NCI-H1436 treated with DMSO at 0.1 percent for 48 hours (cell line): ENCODE measurements around the gene SLC10A1.

Experiments used
- DNase-seq: peaks from one replicate; lab custom pipeline; 2025; lab: John Stamatoyannopoulos, UW

Gene SLC10A1

DNA sequence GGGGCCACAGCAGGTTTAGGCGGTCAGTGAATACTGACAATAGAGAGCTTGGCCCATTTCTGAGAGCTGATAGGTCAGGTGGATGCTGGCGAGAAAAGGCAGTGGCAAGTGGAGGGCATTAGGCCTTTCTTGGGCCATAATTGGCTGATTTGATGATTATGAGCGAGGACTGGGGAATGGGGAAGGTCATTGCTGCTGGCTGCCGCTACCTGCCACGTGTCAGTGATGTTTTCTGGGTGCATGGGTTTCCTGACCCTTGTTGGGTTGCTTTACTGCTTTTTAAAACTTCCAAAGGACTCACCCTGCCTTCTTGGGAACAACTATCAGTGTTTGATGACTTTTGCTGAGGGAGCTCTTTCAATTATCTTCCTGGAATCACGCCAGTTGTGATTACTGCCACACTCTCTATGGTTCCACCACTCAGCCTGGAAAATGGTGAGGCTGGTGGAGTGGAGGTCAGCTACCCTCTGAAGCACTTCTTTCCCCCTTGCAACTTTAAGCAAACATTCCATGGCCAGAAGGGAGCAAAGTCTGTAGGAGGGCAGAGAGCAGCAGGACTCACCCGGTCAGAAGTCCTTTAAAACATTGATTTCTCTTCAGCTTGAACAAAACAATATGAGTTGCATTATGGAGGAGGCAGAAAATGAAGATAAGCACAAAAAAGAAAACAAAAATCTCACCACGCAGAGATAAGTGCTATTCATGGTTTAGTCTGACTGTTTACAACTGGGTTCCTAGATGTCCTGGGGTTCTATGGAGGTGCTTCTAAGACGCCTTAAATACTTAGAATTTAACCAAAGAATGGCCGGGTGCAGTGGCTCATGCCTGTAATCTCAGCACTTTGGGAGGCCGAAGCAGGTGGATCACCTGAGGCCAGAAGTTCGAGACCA, 12.1 kb upstream of the SLC10A1 start:
- no peak for DNase-seq

DNA sequence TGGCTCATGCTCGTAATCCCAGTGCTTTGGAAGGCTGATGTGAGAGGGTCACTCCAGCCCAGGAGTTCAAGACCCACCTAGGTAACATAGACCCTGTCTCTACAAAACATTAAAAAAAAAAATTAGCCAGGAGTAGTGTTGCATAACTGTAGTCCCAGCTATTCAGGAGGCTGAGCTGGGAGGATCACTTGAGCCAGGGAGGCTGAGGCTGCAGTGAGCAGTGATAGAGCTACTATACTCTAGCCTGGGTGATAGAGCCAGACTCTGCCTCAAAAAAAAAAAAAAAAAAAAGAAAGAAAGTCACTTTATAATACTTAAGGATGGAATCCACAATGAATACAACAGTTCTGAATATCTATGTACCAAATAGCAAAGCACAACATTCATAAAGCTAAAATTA, 10.2 kb upstream of the SLC10A1 start:
- DNase-seq = no peak

DNA sequence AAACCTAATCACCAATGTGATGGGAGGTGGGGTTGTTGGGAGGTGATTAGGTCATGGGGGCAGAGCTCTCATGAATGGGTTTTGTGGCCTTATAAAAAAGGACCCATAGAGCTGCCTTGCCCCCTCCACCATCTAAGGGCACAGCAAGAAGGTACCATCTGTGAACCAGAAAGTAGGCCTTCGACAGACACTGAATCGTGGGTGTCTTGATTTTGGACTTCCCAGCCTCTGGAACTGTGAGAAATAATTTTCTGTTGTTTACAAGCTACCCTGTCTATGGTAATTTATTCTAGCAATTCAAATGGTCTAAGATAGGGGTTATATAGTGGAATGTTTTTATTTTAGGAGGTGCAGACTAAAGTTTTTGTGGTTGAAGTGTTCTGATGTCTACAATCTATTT, 7.9 kb upstream of the SLC10A1 start:
- DNase-seq = no peak

DNA sequence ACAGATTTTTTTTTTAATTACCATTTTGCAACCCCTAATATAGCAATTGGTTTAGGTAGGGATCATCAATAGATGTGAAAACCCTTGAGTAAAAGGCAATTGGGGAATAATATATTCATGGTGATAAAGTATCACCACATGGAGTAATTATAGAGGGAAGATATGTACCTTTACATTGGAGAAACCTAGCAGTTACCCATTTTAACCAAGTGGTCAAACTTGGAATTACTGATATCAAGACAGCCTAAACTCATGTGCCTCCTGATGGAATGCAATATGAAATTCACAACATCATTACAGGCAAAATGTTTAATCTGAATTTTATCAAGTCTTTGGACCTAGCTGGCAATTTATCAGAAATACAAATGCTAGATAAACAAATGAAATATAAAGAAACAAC, 6.7 kb upstream of the SLC10A1 start:
- no peak for DNase-seq

- no peak for DNase-seq
These were observed 1.3 kb upstream of the SLC10A1 start for GRCh38 chr14:69798339-69798735.

DNA sequence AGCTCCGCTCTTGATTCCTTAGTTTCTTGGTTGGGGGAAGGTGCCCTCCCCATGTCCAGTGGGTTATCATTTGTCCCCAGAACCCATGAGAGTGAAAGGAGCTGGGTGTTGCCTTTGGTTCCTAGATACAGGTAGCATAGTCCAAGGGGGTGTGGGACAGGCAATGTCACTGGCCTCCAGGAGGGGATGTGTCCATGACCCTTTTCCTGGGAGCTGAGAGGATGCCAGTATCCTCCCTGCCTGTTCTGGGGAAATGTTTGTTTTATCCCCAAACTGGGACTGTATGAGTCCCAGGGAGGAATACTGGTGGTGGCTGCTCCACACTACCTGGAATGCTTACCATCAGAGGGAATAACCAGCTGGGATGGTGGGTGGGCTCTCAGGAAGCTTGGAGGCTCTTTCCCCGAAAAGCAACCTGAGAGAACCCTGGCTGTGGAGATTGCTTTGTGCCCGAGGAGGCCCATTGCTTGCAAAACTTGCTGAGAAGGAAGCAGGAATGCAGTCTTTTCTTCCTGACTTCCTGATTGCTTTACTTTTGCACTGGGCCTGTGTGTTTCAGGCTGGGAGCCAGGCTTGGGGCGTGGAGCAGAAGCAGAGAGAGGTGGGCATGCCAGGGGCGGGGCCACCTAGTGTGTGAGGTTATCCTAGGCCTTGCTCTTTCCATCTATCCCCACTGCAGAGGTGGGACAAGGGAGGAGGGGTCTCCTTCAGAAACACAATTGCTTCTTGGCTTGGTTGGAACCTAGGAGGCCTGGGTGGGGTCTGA, 715 bp upstream of the SLC10A1 start:
- DNase-seq = no peak

DNA sequence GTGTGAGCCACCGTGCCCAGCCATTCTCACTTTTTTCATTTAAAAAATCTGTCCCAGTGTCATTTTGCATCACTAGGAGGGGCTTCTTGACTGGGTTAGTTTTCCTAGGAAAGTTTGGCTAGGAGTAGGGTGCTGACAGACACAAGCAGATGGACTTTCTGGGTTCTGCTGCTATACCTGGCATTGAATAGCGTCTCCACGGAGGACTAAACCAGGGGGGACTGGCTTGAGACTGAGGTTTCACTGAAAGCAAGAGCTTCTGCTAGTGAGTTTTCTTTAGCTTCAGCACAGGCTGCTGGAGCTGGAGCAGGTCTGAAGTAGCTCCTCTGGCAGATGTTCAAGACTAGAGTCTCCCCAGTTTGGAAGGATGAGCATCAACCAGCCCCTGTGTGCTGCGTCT, 1.4 kb downstream of the SLC10A1 start:
- no peak for DNase-seq

- DNase-seq = no peak
These were observed 2.2 kb downstream of the SLC10A1 start for GRCh38 chr14:69794791-69795190.

- DNase-seq = no peak
These were observed 4.1 kb downstream of the SLC10A1 start for GRCh38 chr14:69792887-69793421.

- DNase-seq = no peak
These were observed 7.9 kb downstream of the SLC10A1 start for GRCh38 chr14:69789118-69789640.

DNA sequence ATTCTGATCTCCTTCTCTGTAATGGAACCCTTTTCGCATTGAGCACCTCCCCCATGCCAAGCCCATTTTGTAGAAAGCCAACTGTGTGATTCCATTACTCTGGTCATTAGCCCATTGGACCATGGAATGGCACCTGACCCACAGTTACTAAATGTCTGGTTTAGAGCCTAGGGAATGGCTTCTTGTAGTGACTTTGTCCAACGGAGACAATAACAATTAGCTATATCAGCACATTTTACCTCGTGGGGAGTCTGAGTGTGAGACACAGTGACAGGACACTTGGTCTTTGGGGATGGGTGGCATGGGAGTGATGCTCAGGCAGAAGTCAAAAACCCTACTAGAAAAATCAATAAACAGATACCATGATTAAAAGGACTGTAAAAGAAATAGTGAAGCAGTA, 10.4 kb downstream of the SLC10A1 start:
- DNase-seq = no peak

DNA sequence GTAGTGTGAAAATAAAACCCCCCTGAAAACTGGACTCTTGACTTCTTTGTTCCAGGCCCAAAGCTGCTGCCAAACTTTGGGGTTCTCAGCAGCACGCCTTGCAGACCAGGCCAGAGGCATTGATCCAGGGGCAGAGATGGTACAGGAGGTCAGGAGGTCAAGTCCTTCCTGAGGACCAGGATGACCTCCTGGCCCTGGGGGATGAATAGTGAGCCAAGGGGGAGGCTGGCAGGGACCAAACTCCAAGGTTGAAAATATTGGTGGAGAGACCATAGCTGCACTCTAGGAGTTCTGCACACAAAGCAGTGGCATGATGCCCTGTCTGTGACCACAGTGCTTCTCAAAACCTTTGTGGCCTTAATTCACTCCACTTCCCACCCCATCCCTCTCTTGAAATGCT, 12.1 kb downstream of the SLC10A1 start:
- no peak for DNase-seq

DNA sequence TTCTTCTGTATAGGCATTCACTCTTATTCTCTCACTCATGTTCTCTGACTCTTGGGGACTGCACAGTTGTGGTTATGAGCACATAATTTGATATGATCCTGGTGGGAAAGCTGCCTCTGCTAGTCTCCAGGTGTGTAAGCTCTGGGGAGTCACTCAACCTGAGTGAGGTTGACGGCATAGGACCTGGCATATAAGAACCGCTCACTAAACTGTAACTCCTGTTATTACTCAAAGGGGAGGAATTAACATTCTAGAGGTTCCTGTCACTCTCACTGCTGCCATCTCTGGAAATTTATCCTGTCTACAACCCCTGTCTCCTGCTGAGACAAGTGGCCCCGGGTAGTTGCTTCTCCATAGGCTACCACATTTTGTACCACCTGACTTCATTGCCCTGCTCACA, 16.1 kb downstream of the SLC10A1 start:
- no peak for DNase-seq

DNA sequence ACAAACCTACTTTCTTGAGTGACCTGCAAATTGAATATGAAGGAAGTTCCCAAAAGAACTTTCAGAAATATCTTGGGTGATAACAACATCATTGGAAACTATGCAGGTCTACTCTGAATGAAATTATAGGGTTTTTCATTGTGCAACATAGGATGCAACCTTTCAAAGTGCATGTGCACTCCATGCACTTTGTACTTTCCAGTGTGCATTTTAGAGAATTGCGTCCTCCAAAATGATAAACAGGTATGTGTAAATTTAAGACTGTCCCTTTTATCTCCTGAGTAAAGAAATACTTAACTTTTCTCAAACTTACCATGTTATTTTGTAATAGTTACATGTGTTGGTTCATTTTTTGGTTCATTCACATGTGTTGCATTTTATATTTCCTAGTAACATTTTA, 16.9 kb downstream of the SLC10A1 start:
- no peak for DNase-seq

DNA sequence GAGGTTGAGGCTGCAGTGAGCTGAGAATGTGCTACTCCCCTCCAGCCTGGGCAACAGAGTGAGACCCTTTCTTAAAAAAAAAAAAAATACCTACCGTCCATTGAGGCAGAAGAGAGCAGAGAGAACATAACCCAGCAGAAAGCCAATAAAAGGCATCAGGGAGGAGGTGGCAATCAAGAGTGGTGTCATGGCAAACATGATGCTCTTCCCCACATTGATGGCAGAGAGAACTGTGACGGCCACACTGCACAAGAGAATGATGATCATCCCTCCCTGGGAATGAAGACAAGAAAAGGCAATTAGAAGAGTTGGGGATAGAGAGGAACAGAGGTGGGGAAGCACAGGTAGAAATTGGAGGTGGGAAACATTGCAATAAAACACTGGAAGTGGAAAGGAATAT, 18.0 kb downstream of the SLC10A1 start:
- DNase-seq = no peak

GRCh38 chr14:69776875-69777453, 20.1 kb downstream of the SLC10A1 start:
- no peak for DNase-seq

DNA sequence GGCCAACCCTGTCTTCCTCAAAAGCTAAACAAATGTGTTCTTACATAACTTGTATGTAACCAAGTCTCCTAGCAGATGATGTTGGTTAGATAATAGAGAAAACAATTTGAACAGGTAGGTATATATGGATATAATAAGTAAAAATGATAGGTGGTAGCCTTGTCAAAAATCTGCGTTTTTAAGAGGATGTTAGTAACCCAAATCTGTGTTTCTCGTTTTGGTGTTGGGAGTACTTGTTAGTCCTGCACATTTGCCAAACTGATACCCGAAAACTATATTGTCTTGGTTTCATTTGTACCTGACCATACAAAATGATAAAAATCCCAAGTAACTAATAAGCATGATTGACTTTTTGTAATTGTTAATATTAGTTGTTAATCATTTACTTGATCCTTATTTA, 22.0 kb downstream of the SLC10A1 start:
- DNase-seq = no peak

DNA sequence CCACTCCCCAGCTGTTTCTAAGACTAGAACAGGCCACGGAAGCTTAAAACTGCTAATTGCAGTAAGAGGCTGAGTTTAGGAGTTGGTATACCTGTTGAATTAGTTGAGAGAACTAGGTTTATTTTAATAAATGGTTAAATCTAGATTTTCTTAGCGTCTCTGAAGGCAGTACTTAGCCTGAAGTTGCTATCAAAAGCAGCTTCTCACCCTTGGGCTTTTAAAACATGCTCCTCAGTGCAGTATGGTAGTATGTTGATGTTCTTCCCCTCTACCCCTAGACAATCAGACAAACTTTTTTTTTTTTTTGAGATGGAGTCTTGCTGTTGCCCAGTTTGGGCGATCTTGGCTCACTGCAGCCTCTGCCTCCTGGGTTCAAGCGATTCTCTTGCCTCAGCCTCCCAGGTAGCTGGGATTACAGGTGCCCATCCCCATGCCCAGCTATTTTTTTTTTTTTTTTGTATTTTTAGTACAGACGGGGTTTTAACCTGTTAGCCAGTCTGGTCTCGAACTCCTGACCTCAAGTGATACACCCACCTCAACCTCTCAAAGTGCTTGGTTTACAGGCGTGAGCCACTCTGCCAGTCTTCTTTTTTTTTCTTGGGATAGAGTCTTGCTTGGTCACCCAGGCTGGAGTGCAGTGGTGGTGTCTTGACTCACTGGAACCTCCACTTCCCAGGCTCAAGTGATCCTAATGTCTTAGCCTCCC, 23.3 kb downstream of the SLC10A1 start:
- no peak for DNase-seq

DNA sequence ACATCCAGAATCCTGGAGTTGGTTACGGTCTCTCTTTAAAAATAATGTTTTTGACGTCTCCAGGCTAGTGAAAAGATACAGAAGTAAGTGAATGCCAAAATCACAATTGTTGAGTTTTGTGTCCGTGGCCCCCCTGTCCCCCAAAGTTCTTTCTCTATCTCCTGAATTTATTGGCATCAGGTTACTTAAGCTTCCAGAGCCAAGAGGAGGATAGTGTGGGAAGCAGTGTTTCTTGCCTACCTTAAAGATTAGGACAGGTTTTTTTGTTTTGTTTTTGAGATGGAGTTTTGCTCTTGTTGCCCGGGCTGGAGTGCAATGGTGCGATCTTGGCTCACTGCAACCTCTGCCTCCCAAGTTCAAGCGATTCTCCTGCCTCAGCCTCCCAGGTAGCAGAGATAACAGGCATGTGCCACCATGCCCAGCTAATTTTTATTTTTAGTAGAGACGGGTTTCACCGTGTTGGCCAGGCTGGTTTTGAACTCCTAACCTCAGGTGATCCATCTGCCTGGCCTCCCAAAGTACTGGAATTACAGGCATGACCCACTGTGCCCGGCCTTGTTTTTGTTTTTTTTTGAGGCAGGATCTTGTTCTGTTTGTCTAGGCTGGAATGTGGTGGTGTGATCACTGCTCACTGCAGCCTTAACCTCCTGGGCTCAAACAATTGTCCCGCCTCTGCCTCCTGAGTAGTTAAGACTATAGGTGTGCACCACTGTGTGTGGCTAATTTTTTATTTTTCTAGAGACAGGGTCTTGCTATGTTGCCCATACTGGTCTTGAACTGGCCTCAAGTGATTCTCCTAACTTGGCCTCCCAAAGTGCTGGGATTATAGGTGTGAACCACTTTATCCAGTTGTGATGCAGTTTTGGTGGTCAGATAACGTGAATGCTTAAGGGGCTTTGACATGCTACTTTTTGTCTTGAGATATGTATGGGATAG, 24.7 kb downstream of the SLC10A1 start:
- DNase-seq = no peak

DNA sequence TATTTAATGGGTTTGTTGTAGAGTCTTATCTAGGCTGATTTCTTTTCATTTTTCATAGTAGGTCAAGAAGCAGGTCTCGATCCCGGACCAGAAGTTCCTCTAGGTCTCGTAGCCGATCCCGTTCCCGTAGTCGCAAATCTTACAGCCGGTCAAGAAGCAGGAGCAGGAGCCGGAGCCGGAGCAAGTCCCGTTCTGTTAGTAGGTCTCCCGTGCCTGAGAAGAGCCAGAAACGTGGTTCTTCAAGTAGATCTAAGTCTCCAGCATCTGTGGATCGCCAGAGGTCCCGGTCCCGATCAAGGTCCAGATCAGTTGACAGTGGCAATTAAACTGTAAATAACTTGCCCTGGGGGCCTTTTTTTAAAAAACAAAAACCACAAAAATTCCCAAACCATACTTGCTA, 25.9 kb downstream of the SLC10A1 start:
- DNase-seq = no peak

DNA sequence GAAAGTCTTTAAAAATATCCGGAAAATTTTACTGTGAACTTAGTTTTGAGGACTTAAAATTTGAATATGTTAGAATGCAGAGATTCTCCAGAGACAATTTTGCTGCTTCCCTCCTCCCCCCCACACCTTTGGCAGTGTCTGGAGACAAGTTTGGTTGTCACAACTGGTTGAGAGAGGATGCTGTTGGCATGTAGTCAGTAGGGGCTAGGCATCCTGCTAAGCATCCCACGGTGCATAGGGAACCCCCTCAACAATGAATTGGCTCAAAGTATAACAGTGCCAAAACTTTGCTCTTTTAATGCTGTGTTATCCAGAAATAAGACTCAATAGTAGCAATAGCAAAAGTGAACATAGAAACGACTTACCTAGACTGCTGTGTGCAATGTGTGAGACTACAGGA, 26.5 kb downstream of the SLC10A1 start:
- DNase-seq = no peak
